HG03066 (cell line): ENCODE data around the gene RBMS2.
A peak's percentile ranks its signal among the peaks of the same experiment; 100 is the strongest.
"Not testable (repeated sequence)": the region's sequence is repeated elsewhere in the genome, so short reads cannot be mapped to it uniquely, and the experiment has no call there.

Experiments used
- ATAC-seq: cut with Tn5 transposase; IDR thresholded peaks from one replicate; pipeline ENCODE4 v1.9.1; 2021; ENCODE audit warnings: low read depth; ENCODE audit not compliant: unreplicated experiment

The RBMS2 gene, protein sequence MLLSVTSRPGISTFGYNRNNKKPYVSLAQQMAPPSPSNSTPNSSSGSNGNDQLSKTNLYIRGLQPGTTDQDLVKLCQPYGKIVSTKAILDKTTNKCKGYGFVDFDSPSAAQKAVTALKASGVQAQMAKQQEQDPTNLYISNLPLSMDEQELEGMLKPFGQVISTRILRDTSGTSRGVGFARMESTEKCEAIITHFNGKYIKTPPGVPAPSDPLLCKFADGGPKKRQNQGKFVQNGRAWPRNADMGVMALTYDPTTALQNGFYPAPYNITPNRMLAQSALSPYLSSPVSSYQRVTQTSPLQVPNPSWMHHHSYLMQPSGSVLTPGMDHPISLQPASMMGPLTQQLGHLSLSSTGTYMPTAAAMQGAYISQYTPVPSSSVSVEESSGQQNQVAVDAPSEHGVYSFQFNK

GRCh38 chr12:56521590-56522371 lies at the start of gene RBMS2:
RBMS2 (plus strand) TSS chr12:56521820; CDS start chr12:56522024, 204 bp downstream.
- ATAC-seq = no peak

DNA sequence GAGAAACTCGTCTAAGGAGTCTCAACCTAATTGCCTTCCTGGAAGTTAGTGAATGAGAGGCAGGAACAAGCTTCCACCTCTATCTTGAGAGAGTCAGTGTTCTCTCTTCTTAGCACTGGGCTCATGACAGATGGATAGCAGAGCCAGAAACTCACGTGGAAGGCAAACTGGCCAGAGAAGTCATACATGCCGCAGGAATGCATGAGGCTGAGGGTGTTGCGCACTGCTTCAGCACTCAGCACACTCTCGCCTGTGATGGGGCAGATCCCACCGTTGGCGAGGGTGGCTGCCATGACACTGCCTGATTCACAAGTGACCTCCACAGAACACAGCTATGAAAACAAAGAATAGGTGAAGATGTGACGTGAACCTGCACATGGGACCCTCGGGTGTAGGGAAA lies 47.2 kb upstream of the RBMS2 start:
- no peak for ATAC-seq

DNA sequence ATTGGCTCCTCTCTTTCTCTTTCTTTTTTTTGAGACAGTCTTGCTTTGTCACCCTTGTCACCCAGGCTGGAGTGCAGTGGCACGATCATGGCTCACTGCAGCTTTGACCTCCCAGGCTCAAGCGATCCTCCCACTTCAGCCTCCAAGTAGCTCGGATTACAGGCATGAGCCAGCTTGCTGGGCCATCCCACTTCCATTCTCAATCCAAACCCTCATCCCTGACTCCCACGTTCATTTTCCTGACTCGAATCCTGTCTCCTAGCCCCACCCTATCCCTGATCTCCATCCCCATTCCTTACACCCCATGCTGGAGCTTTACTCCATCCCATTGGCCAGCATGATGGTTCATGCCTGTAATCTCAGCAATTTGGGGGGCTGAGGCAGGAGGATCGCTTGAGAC lies 45.5 kb upstream of the RBMS2 start:
- no peak for ATAC-seq

DNA sequence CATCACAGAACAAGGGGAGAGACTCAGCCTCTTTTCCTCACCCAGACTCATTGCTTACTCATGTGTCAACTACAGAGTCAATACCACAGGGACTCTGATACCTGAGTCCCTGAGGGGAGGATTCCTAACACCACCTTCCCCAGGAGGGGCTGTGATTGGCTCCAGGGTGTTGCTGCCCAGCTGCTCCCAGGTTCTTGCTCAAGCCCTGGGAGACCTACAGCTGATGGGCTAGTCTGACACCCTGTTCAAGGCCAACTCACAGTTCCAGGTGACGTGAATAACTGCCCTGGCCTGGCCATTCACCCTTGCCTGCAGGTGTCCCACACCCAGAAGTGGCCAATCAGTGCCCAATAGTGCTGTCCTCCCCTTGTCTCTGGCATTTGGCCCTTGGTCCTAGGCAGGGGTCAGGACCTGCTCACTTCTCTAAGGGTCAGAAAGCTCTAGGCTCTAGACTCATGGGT lies 44.6 kb upstream of the RBMS2 start:
- ATAC-seq = no peak

- no peak for ATAC-seq
Observed at GRCh38 chr12:56477521-56478225, 43.9 kb upstream of the RBMS2 start.

GRCh38 chr12:56479625-56480024 lies 42.0 kb upstream of the RBMS2 start:
- ATAC-seq = no peak

GRCh38 chr12:56484566-56484965 lies 37.1 kb upstream of the RBMS2 start:
- no peak for ATAC-seq

- no peak for ATAC-seq
Observed at GRCh38 chr12:56486694-56487093, 34.9 kb upstream of the RBMS2 start.

GRCh38 chr12:56487448-56488040 lies 34.1 kb upstream of the RBMS2 start:
- ATAC-seq = no peak

DNA sequence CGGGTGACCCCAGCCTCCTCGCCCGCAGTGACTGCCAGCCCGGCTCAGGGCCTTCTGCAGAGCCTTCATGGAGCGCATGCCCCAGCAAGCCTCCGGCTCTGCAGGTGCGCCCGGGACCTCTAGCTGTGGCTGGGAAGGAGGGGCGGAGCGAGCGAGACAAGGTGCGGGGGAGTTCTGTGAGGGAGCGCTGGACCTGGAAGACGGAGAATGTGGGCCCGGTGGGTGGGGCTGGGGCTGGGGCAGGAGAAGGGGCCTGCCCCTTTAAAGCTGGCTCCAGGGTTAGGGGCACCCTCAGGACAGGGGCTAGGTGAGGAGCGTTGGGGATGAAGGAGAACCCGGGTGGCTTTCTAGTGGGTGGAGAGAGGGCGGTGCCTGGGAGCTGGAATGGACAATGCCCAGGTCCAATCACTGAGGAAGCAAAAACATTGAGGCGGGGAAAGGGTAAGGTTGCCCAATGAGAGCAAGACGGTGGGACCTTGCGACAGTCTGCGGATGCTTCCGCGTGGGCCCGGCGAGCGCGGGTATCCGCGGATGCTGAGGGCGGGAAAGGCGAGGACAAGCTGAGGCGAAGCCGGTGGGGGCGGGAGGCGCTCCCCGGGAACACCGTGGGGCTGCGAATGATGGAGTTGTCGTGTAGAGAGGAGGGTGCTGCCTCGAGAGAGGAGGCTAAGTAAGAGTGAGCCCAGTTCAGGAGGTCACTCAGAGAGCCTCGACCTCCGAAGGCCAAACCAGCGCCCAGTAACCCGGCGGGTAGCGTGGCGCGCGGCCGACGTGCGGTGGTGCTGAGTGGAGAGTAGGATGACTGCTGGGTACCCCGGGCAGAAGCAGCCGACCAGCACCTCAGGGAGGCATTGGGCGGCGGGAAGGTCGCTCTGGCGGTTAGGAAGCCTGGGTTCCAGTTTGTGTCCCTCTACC lies 33.3 kb upstream of the RBMS2 start, which contains the start of gene GLS2:
Gene GLS2, minus strand, starts transcription at position 121 of the 915 bp plus-strand sequence. Its CDS starts 43 bp downstream, at position 78.
- peak; percentile 93 for ATAC-seq

DNA sequence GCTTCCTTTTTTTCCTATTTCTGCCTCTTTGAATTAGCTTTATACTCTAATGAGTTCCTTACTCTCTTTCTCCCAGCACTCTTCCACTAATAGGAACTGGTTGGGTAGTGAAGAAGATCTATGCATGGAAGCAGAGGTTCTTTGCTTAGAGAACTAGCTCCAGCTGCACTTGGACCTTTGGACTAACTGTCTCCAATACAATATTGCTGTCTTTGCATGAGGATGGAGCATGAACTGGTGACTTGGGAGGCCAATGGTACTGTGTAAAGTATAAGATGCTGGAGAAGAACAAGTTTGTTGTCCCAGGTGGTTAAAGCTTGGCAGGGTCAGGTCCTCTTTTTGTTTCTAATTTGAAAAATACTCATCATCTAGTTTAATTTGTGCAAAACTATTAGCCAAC lies 31.3 kb upstream of the RBMS2 start:
- no peak for ATAC-seq

DNA sequence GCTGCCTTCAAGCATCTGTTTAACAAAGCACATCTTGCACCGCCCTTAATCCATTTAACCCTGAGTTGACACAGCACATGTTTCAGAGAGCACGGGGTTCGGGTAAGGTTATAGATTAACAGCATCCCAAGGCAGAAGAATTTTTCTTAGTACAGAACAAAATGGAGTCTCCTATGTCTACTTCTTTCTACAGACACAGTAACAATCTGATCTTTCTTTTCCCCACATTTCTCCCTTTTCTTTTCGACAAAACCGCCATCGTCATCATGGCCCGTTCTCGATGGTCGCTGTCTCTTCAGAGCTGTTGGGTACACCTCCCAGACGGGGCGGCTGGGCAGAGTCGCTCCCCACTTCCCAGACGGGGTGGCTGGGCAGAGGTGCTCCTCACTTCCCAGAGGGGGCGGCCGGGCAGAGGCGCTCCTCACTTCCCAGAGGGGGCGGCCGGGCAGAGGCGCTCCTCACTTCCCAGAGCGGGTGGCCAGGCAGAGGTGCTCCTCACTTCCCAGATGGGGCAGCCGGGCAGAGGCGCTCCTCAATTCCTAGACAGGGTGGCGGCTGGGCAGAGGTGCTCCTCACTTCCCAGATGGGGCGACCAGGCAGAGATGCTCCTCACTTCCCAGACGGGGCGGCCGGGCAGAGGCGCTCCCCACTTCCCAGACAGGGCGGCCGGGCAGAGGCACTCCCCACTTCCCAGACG lies 28.1 kb upstream of the RBMS2 start:
- ATAC-seq = not testable (repeated sequence)

DNA sequence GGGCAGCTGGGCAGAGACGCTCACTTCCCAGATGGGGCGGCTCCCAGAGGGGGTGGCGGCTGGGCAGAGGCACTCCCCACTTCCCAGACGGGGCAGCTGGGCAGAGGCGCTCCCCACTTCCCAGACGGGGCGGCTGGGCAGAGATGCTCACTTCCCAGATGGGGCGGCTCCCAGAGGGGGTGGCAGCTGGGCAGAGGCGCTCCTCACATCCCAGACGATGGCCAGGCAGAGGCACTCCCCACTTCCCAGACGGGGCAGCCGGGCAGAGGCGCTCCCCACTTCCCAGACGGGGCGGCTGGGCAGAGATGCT lies 27.6 kb upstream of the RBMS2 start:
- not testable (repeated sequence) for ATAC-seq

DNA sequence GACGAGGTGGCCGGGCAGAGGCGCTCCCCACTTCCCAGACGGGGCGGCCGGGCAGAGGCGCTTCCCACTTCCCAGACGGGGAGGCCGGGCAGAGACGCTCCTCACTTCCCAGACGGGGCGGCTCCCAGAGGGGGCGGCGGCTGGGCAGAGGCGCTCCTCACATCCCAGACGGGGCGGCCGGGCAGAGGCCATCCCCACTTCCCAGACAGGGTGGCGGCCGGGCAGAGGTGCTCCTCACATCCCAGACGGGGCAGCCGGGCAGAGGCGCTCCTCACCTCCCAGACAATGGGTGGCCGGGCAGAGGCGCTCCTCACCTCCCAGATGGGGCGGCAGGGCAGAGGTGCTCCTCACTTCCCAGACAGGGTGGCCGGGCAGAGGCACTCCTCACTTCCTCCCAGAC lies 27.1 kb upstream of the RBMS2 start:
- not testable (repeated sequence) for ATAC-seq

- not testable (repeated sequence) for ATAC-seq
Observed at GRCh38 chr12:56496704-56497103, 24.9 kb upstream of the RBMS2 start.

DNA sequence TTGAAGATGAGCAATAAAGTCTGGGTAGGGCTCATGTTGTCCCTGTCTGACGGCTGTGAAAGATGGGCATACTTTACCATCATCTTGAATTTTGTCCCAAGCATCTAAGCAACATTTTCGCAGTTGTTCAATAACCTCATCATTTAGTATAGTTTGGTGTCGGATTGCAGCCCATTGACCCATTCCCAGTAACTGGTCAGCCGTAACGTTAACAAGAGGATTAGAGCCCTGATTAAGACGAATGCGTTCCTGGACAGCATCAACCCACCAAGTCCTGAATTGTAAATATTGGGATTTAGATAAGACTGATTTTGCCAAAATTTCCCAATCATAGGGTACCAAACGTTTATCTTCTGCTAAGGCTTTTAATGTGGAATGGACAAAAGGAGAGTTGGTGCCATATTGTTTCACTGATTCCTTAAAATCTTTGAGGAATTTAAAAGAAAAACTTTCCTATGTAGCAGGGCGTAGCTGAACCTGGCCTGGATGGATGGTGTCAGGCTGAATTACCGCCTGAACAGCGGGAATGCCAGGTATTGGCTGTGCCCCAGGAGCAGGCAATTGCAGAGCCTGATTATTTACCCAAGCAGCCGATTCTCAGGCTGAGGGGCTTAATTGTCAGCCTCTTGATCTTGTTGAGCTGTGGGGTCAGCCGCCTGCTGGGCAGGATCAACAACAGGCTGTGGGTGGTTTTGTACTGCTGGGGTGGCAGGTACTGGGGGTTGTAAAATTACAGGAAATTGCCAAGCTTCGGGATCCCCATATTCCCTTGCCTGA lies 23.3 kb upstream of the RBMS2 start:
- ATAC-seq = not testable (repeated sequence)

DNA sequence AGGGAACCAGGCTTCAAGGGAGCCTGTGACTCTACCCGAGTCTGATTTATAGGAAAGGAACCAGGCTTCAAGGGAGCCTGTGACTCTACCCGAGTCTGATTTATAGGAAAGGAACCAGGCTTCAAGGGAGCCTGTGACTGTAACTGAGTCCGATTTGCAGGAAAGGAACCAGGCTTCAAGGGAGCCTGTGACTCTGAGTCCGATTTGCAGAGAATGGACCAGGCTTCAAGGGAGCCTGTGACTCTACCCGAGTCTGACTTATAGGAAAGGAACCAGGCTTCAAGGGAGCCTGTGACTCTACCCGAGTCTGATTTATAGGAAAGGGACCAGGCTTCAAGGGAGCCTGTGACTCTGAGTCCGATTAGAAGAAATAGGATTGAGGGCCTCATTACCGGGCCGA lies 22.2 kb upstream of the RBMS2 start:
- not testable (repeated sequence) for ATAC-seq

DNA sequence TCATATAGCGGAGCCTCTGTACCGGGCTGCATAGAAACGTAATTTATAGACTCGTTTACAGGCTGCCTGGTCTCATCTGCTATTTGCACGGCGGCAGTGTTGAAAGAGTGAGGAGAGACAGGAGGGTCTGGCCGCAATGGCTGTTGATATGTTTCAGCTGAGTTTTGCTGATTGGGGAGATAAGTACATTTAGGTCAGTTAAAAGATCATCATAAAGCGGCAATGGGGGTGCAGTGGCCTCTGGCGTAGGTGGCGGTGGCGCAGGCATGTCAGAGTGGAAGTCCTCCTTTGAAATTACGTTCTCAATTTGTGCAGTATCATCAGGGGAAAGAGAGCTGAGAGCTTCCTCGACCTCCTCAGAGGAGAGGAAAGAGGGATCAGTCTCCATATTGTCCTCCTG lies 21.7 kb upstream of the RBMS2 start:
- not testable (repeated sequence) for ATAC-seq
